Measurements from ENCODE around the gene DOLPP1.
"Not testable (repeated sequence)": the region's sequence is repeated elsewhere in the genome, so short reads cannot be mapped to it uniquely, and the experiment has no call there.

DOLPP1 gene

GRCh38 chr9:129080601-129081387 is at the start of gene DOLPP1:
TSS of gene DOLPP1 (plus strand) at chr9:129081111. CDS start at chr9:129081132, 21 bp downstream.
- peak; percentile 94 to 97 for DNase-seq (ENCODE audit: low read depth in 1 of 2, low spot score in 1 of 2)

- no peak for DNase-seq (ENCODE audit: low read depth in 1 of 2, low spot score in 1 of 2)
Observed at GRCh38 chr9:129031514-129031913, 49.4 kb upstream of the DOLPP1 start.

- DNase-seq (ENCODE audit: low read depth in 1 of 2, low spot score in 1 of 2), result no peak
Observed at GRCh38 chr9:129032541-129033159, 48.3 kb upstream of the DOLPP1 start.

- no peak for DNase-seq (ENCODE audit: low read depth in 1 of 2, low spot score in 1 of 2)
Observed at GRCh38 chr9:129033216-129033615, 47.7 kb upstream of the DOLPP1 start.

- DNase-seq (ENCODE audit: low read depth in 1 of 2, low spot score in 1 of 2), result not testable (repeated sequence)
Observed at GRCh38 chr9:129035838-129036237, 45.1 kb upstream of the DOLPP1 start.

- DNase-seq (ENCODE audit: low read depth in 1 of 2, low spot score in 1 of 2), result peak; percentile 72 to 95
Observed at GRCh38 chr9:129036241-129036922, 44.5 kb upstream of the DOLPP1 start, which contains the start of gene MIGA2. TSS of gene MIGA2 (plus strand) at chr9:129036626. CDS start at chr9:129040595, 3,969 bp downstream.

- no peak for DNase-seq (ENCODE audit: low read depth in 1 of 2, low spot score in 1 of 2)
Observed at GRCh38 chr9:129036923-129037766, 43.8 kb upstream of the DOLPP1 start.

- no peak for DNase-seq (ENCODE audit: low read depth in 1 of 2, low spot score in 1 of 2)
Observed at GRCh38 chr9:129037767-129038098, 43.2 kb upstream of the DOLPP1 start.

GRCh38 chr9:129038109-129038852 is 42.6 kb upstream of the DOLPP1 start:
- no peak for DNase-seq (ENCODE audit: low read depth in 1 of 2, low spot score in 1 of 2)

GRCh38 chr9:129040113-129040643 is 40.7 kb upstream of the DOLPP1 start:
- DNase-seq (ENCODE audit: low read depth in 1 of 2, low spot score in 1 of 2), result no peak

GRCh38 chr9:129042016-129042415 is 38.9 kb upstream of the DOLPP1 start:
- DNase-seq (ENCODE audit: low read depth in 1 of 2, low spot score in 1 of 2), result no peak

GRCh38 chr9:129052592-129052991 is 28.3 kb upstream of the DOLPP1 start:
- no peak for DNase-seq (ENCODE audit: low read depth in 1 of 2, low spot score in 1 of 2)

- no peak for DNase-seq (ENCODE audit: low read depth in 1 of 2, low spot score in 1 of 2)
Observed at GRCh38 chr9:129053020-129053419, 27.9 kb upstream of the DOLPP1 start.

- no peak for DNase-seq (ENCODE audit: low read depth in 1 of 2, low spot score in 1 of 2)
Observed at GRCh38 chr9:129054163-129054851, 26.6 kb upstream of the DOLPP1 start.

GRCh38 chr9:129058965-129059795 is 21.7 kb upstream of the DOLPP1 start:
- DNase-seq (ENCODE audit: low read depth in 1 of 2, low spot score in 1 of 2), result no peak

- no peak for DNase-seq (ENCODE audit: low read depth in 1 of 2, low spot score in 1 of 2)
Observed at GRCh38 chr9:129059796-129060785, 20.8 kb upstream of the DOLPP1 start.

- DNase-seq (ENCODE audit: low read depth in 1 of 2, low spot score in 1 of 2), result no peak
Observed at GRCh38 chr9:129060991-129061390, 19.9 kb upstream of the DOLPP1 start.

All from activated CD4-positive, alpha-beta T cell treated with anti-CD3 and anti-CD28 coated beads, Interleukin-2, amount 50 U/mL, for 24 hours (primary cell).